Measurements from ENCODE around the gene RUNX1. TPM values are rescaled to one million over a fixed set of nuclear protein-coding genes. Genes with fewer than 3 reads are reported as not detected.

RUNX1 gene
- total RNA-seq, 2 donors from 2014 or later = 21.3 to 23.0 TPM

- DNase-seq = peak; percentile 10
- Histone ChIP-seq H3K27ac (no peak overlapping the region), H3K27me3 (no peaks in the 10 kb centered on the region), H3K4me1 (no peaks in the 10 kb centered on the region), H3K9me3 (no peaks in the 10 kb centered on the region), H3K4me3 (no peak overlapping the region), H3K36me3 (no peaks in the 10 kb centered on the region), H3K9ac (ENCODE audit: low read depth in 2 of 2, low read length in 2 of 2) (no peak overlapping the region)
- intact Hi-C loops (cut with DNase I) = no loop called here
- no peak for TF ChIP-seq CTCF (IDR thresholded peaks at IDR 0.05)
These were observed 221.5 kb downstream of the RUNX1 start for GRCh38 chr21:34827445-34828235.

- Histone ChIP-seq H3K27me3 (no peaks in the 10 kb centered on the region), H3K9ac (ENCODE audit: low read depth in 2 of 2, low read length in 2 of 2) (no peak overlapping the region), H3K4me1 (no peaks in the 10 kb centered on the region), H3K9me3 (no peaks in the 10 kb centered on the region), H3K27ac (no peak overlapping the region), H3K4me3 (no peak overlapping the region), H3K36me3 (no peaks in the 10 kb centered on the region)
- intact Hi-C loops (cut with DNase I) = no loop called here
- no peak for TF ChIP-seq CTCF (IDR thresholded peaks at IDR 0.05)
- no peak for DNase-seq
These were observed 222.3 kb downstream of the RUNX1 start for GRCh38 chr21:34826836-34827235.

- intact Hi-C loops (cut with DNase I) = no loop called here
These were observed 223.1 kb downstream of the RUNX1 start for GRCh38 chr21:34825948-34826548.

GRCh38 chr21:34825101-34825500 lies 224.0 kb downstream of the RUNX1 start:
- no peak overlapping the region for H3K27ac ChIP-seq
- intact Hi-C loops (cut with DNase I) = no loop called here
- no peak overlapping the region for H3K4me3 ChIP-seq
- DNase-seq = no peak
- TF ChIP-seq CTCF (IDR thresholded peaks at IDR 0.05) = no peak
- H3K36me3 ChIP-seq = no peaks in the 10 kb centered on the region
- H3K9me3 ChIP-seq = no peaks in the 10 kb centered on the region
- H3K9ac ChIP-seq (ENCODE audit: low read depth in 2 of 2, low read length in 2 of 2) = no peak overlapping the region
- H3K4me1 ChIP-seq = no peaks in the 10 kb centered on the region
- H3K27me3 ChIP-seq = no peaks in the 10 kb centered on the region

More at GRCh38 chr21:34825948-34826548, 223.1 kb downstream of the RUNX1 start:
- no peak for TF ChIP-seq CTCF (IDR thresholded peaks at IDR 0.05)
- Histone ChIP-seq H3K9me3 (no peaks in the 10 kb centered on the region), H3K4me3 (no peak overlapping the region), H3K36me3 (no peaks in the 10 kb centered on the region), H3K27ac (no peak overlapping the region), H3K9ac (ENCODE audit: low read depth in 2 of 2, low read length in 2 of 2) (no peak overlapping the region), H3K27me3 (no peaks in the 10 kb centered on the region), H3K4me1 (no peaks in the 10 kb centered on the region)
- DNase-seq = no peak

- intact Hi-C loops (cut with DNase I) = no loop called here
- no peak overlapping the region for H3K27ac ChIP-seq
- H3K4me3 ChIP-seq = no peak overlapping the region
- no peak for DNase-seq
- H3K9ac ChIP-seq (ENCODE audit: low read depth in 2 of 2, low read length in 2 of 2) = no peak overlapping the region
- H3K36me3 ChIP-seq = no peaks in the 10 kb centered on the region
- H3K4me1 ChIP-seq = peaks cover 1% of the 10 kb centered on the region
- H3K27me3 ChIP-seq = no peaks in the 10 kb centered on the region
- TF ChIP-seq CTCF (IDR thresholded peaks at IDR 0.05) = no peak
- H3K9me3 ChIP-seq = no peaks in the 10 kb centered on the region
These were observed 224.8 kb downstream of the RUNX1 start for GRCh38 chr21:34824314-34824713.
